Ectodermal cell (in vitro differentiated cells): ENCODE results near the gene CBLL1. TPM values are rescaled to one million over a fixed set of nuclear protein-coding genes. Genes with fewer than 3 reads are reported as not detected.

Experiments
- H3K27ac ChIP-seq: 2 replicates; pipeline ENCODE4 v1.7.0; 2013; ENCODE audit warnings: mild to moderate bottlenecking, low read depth, low read length; ENCODE audit not compliant: insufficient read depth, poor library complexity, severe bottlenecking
- H3K27me3 ChIP-seq: 2 replicates; pipeline ENCODE4 v1.7.0; 2013; ENCODE audit warnings: mild to moderate bottlenecking, low read length; ENCODE audit not compliant: insufficient read depth, control insufficient read depth, poor library complexity, severe bottlenecking
- H3K36me3 ChIP-seq: one replicate; pipeline ENCODE4 v1.7.0; 2013; ENCODE audit warnings: low read length; ENCODE audit not compliant: control insufficient read depth, insufficient read depth
- H3K4me1 ChIP-seq: one replicate; pipeline ENCODE4 v1.7.0; 2013; ENCODE audit warnings: low read length; ENCODE audit not compliant: control insufficient read depth, insufficient read depth
- H3K4me3 ChIP-seq: 2 replicates; pipeline ENCODE4 v1.7.0; 2013; ENCODE audit warnings: low read depth, low read length, control low read depth; ENCODE audit not compliant: insufficient read depth
- H3K9me3 ChIP-seq: 2 replicates; pipeline ENCODE4 v1.7.0; 2013; ENCODE audit warnings: mild to moderate bottlenecking, low read length, moderate library complexity; ENCODE audit not compliant: control insufficient read depth
- WGBS, 2 experiments: methylation state at CpG; one replicate each; pipeline ENCODE4 v1.1.7; 2013; ENCODE audit warnings: missing lambda C conversion rate in 2 of 2; 5-methylcytosine and 5-hydroxymethylcytosine counted together
- polyA plus RNA-seq, 4 experiments: library from polyadenylated mRNA; stranded (reverse); fragments of 50-300 nt; gene quantifications; one replicate each; pipeline ENCODE4 v1.2.3, GENCODE V29; 2013

The CBLL1 gene
- 36.6 TPM for polyA plus RNA-seq (2013, experiment 1 of 4)
- 38.9 TPM for polyA plus RNA-seq (2013, experiment 2 of 4)
- polyA plus RNA-seq (2013, experiment 3 of 4) = 36.7 TPM
- polyA plus RNA-seq (2013, experiment 4 of 4) = 37.9 TPM

DNA sequence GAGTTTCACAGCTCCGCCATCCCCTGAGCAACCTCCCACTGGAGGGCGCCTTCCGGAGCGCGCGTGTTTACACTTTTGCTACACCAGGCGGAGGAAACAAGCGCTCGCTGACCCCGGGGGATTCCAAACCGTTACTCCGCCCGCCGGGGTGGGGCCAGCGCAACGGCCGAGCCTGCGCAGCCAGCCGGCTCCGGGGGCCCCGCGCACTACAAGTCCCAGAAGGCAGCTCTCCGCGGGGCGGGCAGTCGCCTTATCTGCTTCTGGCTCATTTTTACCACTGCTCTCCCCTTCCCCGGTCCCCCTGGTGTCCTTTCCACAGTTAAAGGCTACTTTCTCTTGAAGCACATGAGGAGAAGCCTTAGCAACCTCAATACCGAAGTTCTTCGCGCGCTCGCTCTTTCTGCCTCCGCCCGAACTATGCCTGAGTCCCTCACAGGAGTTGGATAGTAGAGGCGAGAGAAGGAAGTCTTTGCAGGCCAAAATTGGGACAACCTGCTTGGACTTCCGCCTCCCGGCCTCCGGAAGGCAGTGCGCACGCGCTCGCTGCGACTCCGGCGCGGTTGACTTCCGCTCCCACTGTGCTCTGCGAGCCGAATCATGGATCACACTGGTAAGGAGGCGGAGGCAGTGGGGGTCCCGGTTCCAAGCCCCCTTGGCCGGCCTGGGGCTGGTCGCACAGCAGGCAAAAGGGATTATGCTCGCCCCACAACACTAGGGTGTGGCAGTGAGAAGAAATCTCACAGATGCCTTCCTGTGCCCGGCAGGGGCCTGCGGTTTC, at the start of gene CBLL1:
Gene CBLL1 (plus strand): TSS at position 576 of the 778 bp plus-strand sequence. CDS start 22 bp downstream, at position 598.
- 0% methylated on average over 56 of the region's 56 CpGs for WGBS, 2 experiments

DNA sequence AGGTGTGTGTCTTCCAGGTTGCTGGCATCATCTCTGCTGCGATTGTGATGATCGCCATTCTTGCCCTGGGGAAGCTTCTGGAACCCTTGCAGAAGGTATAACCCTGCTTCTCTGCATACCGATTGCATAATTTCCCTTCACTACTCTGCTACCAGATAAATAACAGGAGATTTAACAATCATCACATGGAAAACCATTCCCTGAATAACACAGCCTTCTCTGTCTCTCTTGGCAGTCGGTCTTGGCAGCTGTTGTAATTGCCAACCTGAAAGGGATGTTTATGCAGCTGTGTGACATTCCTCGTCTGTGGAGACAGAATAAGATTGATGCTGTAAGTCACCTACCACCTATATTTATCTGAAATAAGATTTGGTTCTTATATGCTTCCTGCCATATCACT, 49.6 kb upstream of the CBLL1 start:
- no peak overlapping the region for H3K27ac ChIP-seq
- no peaks in the 10 kb centered on the region for H3K4me1 ChIP-seq
- H3K4me3 ChIP-seq = no peak overlapping the region
- no peaks in the 10 kb centered on the region for H3K27me3 ChIP-seq
- no peaks in the 10 kb centered on the region for H3K9me3 ChIP-seq
- 89% methylated on average over 4 to 5 of the region's 5 CpGs for WGBS, 2 experiments
- H3K36me3 ChIP-seq = no peaks in the 10 kb centered on the region

More for the DNA sequence above, at the start of gene CBLL1:
- Histone ChIP-seq H3K36me3 (peaks cover 4% of the 10 kb centered on the region), H3K27me3 (no peaks in the 10 kb centered on the region), H3K9me3 (no peaks in the 10 kb centered on the region), H3K27ac (peak within 1 kb of the TSS; percentile 97), H3K4me1 (peaks cover 9% of the 10 kb centered on the region), H3K4me3 (peak within 1 kb of the TSS; percentile 94)

DNA sequence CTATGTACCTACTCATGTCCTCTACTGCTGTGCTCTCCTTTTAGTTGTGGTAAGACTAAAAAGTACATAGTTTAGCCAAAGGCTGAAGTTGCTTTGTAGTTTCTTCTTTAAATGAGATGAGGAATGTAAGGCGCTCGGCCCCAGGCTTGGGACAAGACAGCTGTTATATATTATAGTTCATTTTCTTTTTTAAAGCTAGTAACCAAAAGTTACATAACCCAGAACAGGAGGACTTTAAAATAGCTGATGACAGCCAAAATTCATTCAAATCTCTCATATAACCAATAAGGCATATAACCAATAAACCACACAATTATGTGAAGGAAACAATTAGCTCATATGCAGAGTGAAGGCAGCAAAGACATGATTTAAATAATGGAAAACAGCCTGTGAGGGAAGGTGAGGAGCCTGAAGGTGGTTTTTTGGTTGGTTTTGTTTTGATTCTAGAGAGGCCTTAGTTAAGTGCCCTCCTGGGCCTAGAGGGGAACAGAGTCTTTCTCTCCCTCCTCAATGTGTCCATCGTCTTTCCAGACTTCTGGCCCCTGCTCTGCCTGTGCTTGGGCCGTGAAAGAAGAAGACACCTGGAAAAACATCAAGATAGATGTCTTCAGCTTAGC, 47.5 kb upstream of the CBLL1 start:
- no peaks in the 10 kb centered on the region for H3K4me1 ChIP-seq
- H3K27me3 ChIP-seq = no peaks in the 10 kb centered on the region
- H3K27ac ChIP-seq = no peak overlapping the region
- 94 to 96% methylated on average over 2 of the region's 4 CpGs for WGBS, 2 experiments
- no peaks in the 10 kb centered on the region for H3K36me3 ChIP-seq
- no peaks in the 10 kb centered on the region for H3K9me3 ChIP-seq
- no peak overlapping the region for H3K4me3 ChIP-seq

DNA sequence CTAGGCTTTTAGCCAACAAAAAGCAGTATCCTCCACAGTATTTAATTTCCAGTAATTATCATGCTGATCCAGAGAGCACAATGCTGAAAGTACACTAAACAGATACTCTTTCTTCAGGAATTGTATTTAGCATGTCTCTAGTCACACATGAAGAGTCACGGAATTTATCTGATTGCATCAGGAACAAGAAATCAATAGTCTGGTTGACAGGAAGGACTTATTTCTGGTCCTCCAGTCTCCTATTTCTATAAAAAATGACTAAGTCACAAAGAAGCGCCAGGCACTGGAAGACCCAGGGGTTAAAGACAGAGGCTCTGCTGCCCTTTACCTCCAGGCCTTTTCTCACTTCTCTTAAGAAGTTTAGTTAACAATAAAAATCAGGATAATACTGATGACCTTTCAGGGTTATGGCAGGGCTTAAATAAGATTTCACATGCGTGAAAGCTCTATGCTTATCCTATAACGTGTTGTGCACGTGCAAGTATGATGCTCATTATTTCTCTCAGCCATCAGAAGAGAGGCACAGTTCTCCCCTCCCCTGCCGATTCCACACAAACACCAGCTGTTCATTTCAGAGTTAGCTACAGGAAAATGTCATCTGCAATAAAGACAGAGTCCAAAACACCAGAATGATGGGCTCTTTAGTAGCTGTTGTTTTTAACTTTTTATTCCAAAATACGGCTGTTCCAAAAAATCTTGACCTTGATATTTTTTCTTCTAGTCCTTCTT, 46.5 kb upstream of the CBLL1 start:
- no peaks in the 10 kb centered on the region for H3K36me3 ChIP-seq
- 93% methylated on average over 6 to 7 of the region's 7 CpGs for WGBS, 2 experiments

DNA sequence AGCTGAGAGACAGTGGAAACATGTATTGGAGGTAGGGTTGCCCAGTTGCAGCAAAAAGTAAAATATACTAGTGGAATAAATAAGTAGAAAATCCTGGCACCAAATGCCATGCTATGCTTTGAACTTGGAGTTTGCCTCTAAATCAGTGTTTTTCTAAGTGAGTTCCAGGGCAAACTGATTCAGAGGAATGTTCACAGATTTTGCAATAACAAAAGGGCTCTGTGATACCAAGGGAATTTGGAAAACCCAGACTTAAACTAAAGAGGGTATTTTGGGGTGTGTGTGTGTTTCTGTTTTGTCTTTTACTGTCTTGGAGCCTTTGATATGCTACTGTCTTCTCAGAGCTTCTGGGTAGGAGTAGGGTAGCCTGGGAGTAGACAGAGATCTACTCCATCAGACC, 43.4 kb upstream of the CBLL1 start:
- Histone ChIP-seq H3K4me3 (no peak overlapping the region), H3K27me3 (no peaks in the 10 kb centered on the region), H3K36me3 (no peaks in the 10 kb centered on the region), H3K4me1 (no peaks in the 10 kb centered on the region), H3K27ac (no peak overlapping the region), H3K9me3 (no peaks in the 10 kb centered on the region)

More for the DNA sequence above, 46.5 kb upstream of the CBLL1 start:
- H3K9me3 ChIP-seq = no peaks in the 10 kb centered on the region
- H3K4me1 ChIP-seq = no peaks in the 10 kb centered on the region
- H3K27me3 ChIP-seq = no peaks in the 10 kb centered on the region
- no peak overlapping the region for H3K27ac ChIP-seq
- H3K4me3 ChIP-seq = no peak overlapping the region

GRCh38 chr7:107701191-107701590, 42.8 kb upstream of the CBLL1 start:
- Histone ChIP-seq H3K27ac (no peak overlapping the region), H3K36me3 (no peaks in the 10 kb centered on the region), H3K4me3 (no peak overlapping the region), H3K27me3 (no peaks in the 10 kb centered on the region), H3K9me3 (no peaks in the 10 kb centered on the region), H3K4me1 (no peaks in the 10 kb centered on the region)
- WGBS, 2 experiments = 96 to 100% methylated on average over 3 of the region's 3 CpGs

DNA sequence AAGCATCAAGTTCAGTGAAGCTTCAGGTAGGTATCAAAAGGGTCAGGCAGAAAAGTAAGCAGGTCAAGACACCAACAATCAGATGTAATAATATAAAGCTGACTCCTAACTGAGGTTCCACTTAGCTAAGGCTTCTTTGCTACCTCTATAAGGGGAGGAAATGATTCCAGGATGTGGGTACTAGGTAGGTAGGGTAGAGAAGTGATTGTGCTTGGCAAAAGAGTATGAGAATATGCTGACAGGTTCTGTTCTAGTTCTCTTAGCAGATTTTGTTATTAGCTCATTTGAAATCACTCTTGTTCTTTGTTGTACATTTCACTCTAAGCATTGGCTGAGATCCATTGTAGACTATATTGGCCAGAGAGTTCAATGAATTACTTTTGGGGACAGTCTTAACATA, 40.7 kb upstream of the CBLL1 start:
- Histone ChIP-seq H3K36me3 (no peaks in the 10 kb centered on the region), H3K27ac (no peak overlapping the region), H3K9me3 (no peaks in the 10 kb centered on the region), H3K4me1 (no peaks in the 10 kb centered on the region), H3K27me3 (no peaks in the 10 kb centered on the region), H3K4me3 (no peak overlapping the region)

DNA sequence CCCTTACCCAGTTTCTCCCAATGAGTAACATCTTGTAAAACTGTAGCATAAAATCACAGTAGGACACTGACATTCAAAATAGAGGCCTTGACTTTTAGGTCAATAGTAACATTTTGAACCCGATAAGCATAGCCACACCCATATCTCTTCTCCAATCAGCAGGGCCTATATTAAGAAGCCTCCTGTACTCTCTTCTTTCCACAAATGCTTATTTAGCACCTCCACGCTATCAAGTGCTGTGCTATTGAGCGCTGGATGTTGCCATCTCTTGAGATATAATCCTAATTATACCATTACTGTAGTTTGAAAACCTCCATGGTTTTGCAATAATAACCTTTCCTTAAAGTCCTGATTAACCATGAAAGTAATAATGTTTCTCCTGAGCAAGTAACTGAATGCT, 40.1 kb upstream of the CBLL1 start:
- H3K4me1 ChIP-seq = no peaks in the 10 kb centered on the region
- H3K9me3 ChIP-seq = no peaks in the 10 kb centered on the region
- H3K36me3 ChIP-seq = no peaks in the 10 kb centered on the region
- WGBS, 2 experiments = 99 to 100% methylated on average over 3 of the region's 3 CpGs
- H3K4me3 ChIP-seq = no peak overlapping the region
- H3K27me3 ChIP-seq = no peaks in the 10 kb centered on the region
- no peak overlapping the region for H3K27ac ChIP-seq

- WGBS, 2 experiments = 94 to 95% methylated on average over 2 of the region's 2 CpGs
- H3K4me3 ChIP-seq = no peak overlapping the region
These were observed 35.0 kb upstream of the CBLL1 start for GRCh38 chr7:107708956-107709355.

GRCh38 chr7:107711301-107711700, 32.6 kb upstream of the CBLL1 start:
- Histone ChIP-seq H3K27me3 (no peaks in the 10 kb centered on the region), H3K4me1 (no peaks in the 10 kb centered on the region), H3K4me3 (no peak overlapping the region), H3K9me3 (no peaks in the 10 kb centered on the region), H3K27ac (no peak overlapping the region), H3K36me3 (no peaks in the 10 kb centered on the region)
- WGBS, 2 experiments = 96 to 100% methylated on average over 1 of the region's 1 CpG

More at GRCh38 chr7:107708956-107709355, 35.0 kb upstream of the CBLL1 start:
- H3K27ac ChIP-seq = no peak overlapping the region
- H3K9me3 ChIP-seq = no peaks in the 10 kb centered on the region
- H3K4me1 ChIP-seq = no peaks in the 10 kb centered on the region
- no peaks in the 10 kb centered on the region for H3K27me3 ChIP-seq
- no peaks in the 10 kb centered on the region for H3K36me3 ChIP-seq
